Thyroid gland (tissue), 4 donors: ENCODE measurements around the gene UBA1. TPM values are rescaled to one million over a fixed set of nuclear protein-coding genes. Genes with fewer than 3 reads are reported as not detected.

ENCODE experiments used
- DNase-seq, 2 donors: peaks; one replicate each; pipeline ENCODE4 v3.0.0-alpha.2; 2019
- H3K27ac ChIP-seq, 3 donors: fragments of 200-600 bp; sonication (generic); 1 replicate in 2 of 3; 2 replicates in 1 of 3; pipeline ENCODE4 v1.5.1; 2016 to 2019; ENCODE audit warnings: mild to moderate bottlenecking in 1 of 3, moderate library complexity in 1 of 3
- H3K27me3 ChIP-seq: fragments of 200-600 bp; sonication (generic); one replicate; pipeline ENCODE4 v1.5.1; 2019
- H3K36me3 ChIP-seq, 2 donors: fragments of 200-600 bp; sonication (generic); one replicate each; pipeline ENCODE4 v1.5.1; 2016 to 2019
- H3K4me1 ChIP-seq, 2 donors: fragments of 200-600 bp; sonication (generic); one replicate each; pipeline ENCODE4 v1.5.1; 2017 to 2019
- H3K4me3 ChIP-seq, 3 donors: fragments of 200-600 bp; sonication (generic); replicated peaks in 1 of 3; 1 replicate in 2 of 3; 2 replicates in 1 of 3; pipeline ENCODE4 v1.5.1; 2016; ENCODE audit warnings: mild to moderate bottlenecking in 1 of 3
- H3K9me3 ChIP-seq: fragments of 200-600 bp; sonication (generic); one replicate; pipeline ENCODE4 v1.5.1; 2017
- POLR2A ChIP-seq, 2 donors: fragments of 450-650 bp; IDR thresholded peaks; one replicate each; pipeline ENCODE4 v1.6.1; 2017; ENCODE audit warnings: antibody characterized with exemption in 2 of 2, mild to moderate bottlenecking in 2 of 2, moderate library complexity in 1 of 2
- WGBS, 2 donors: methylation state at CpG; one replicate each; pipeline ENCODE4 v1.1.5; 2017; 5-methylcytosine and 5-hydroxymethylcytosine counted together
- intact Hi-C: fragments of 100-400 bp; cut with DNase I; formaldehyde crosslinking; loops from one replicate; pipeline ENCODE4 v1.15.1; 2023
- total RNA-seq, 4 donors: library from RNA; depleted of rRNA; stranded (reverse); fragments of >200 nt; gene quantifications; one replicate each; pipeline ENCODE4 v1.2.3, GENCODE V29; 2016
- TF ChIP-seq, protein P1 (sequence below), 6 experiments: fragments of 200-600 bp in 3 of 6; fragments of 450-650 bp in 3 of 6; sonication (generic) in 3 of 6; IDR thresholded peaks; one replicate each; pipeline ENCODE4 v1.5.1; 2016 to 2019; ENCODE audit warnings: antibody characterized with exemption in 6 of 6, mild to moderate bottlenecking in 2 of 6, inconsistent platforms in 1 of 6, moderate library complexity in 1 of 6

The UBA1 gene
- total RNA-seq, 4 donors from 2014 or later = 159 to 293 (median 201) TPM

DNA sequence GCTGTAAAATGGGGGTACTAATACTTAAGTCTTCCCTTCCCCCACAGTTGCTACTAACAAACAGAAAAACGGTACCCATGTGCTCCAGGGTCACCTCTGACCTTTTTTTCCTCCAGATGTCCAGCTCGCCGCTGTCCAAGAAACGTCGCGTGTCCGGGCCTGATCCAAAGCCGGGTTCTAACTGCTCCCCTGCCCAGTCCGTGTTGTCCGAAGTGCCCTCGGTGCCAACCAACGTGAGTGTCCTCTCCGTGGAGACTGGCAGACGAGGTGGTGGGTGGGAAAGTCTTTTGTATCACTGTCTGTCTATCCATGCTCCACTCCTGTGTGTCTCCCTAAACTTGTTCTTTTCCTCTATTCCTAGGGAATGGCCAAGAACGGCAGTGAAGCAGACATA lies 5.1 kb downstream of the UBA1 start:
- Histone ChIP-seq H3K27ac (no peak overlapping the region), H3K4me3 (no peak overlapping the region), H3K9me3 (no peaks in the 10 kb centered on the region), H3K4me1 (peaks cover 32 to 49% of the 10 kb centered on the region in 2 donors), H3K36me3 (peaks cover 51 to 53% of the 10 kb centered on the region in 2 donors), H3K27me3 (no peaks in the 10 kb centered on the region)
- TF ChIP-seq, protein P1, sequence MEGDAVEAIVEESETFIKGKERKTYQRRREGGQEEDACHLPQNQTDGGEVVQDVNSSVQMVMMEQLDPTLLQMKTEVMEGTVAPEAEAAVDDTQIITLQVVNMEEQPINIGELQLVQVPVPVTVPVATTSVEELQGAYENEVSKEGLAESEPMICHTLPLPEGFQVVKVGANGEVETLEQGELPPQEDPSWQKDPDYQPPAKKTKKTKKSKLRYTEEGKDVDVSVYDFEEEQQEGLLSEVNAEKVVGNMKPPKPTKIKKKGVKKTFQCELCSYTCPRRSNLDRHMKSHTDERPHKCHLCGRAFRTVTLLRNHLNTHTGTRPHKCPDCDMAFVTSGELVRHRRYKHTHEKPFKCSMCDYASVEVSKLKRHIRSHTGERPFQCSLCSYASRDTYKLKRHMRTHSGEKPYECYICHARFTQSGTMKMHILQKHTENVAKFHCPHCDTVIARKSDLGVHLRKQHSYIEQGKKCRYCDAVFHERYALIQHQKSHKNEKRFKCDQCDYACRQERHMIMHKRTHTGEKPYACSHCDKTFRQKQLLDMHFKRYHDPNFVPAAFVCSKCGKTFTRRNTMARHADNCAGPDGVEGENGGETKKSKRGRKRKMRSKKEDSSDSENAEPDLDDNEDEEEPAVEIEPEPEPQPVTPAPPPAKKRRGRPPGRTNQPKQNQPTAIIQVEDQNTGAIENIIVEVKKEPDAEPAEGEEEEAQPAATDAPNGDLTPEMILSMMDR (IDR thresholded peaks at IDR 0.05) = no peak
- TF ChIP-seq POLR2A (IDR thresholded peaks at IDR 0.05) = no peak
- no peak for DNase-seq
- intact Hi-C loops = no loop called here
- 84% methylated on average over 13 to 15 of the region's 15 CpGs for WGBS, 2 donors

DNA sequence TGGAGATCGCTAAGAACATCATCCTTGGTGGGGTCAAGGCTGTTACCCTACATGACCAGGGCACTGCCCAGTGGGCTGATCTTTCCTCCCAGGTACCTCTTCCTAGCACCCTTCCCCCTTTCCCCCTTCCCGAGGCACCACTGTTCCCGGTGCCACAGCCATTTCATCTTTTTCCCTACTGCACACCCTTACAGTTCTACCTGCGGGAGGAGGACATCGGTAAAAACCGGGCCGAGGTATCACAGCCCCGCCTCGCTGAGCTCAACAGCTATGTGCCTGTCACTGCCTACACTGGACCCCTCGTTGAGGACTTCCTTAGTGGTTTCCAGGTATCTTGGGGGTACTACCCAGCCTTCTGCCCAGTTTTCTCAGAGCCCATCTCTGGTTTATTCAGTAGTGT lies 5.7 kb downstream of the UBA1 start:
- no peak overlapping the region for H3K27ac ChIP-seq
- peaks cover 32 to 49% of the 10 kb centered on the region in 2 donors for H3K4me1 ChIP-seq
- no peak for TF ChIP-seq POLR2A (IDR thresholded peaks at IDR 0.05)
- TF ChIP-seq, protein P1 (IDR thresholded peaks at IDR 0.05) = no peak
- DNase-seq = no peak
- no peak overlapping the region for H3K4me3 ChIP-seq
- intact Hi-C loops = no loop called here
- 92 to 94% methylated on average over 8 to 10 of the region's 10 CpGs for WGBS, 2 donors
- H3K36me3 ChIP-seq = peaks cover 53 to 57% of the 10 kb centered on the region in 2 donors
- H3K27me3 ChIP-seq = no peaks in the 10 kb centered on the region
- H3K9me3 ChIP-seq = no peaks in the 10 kb centered on the region

DNA sequence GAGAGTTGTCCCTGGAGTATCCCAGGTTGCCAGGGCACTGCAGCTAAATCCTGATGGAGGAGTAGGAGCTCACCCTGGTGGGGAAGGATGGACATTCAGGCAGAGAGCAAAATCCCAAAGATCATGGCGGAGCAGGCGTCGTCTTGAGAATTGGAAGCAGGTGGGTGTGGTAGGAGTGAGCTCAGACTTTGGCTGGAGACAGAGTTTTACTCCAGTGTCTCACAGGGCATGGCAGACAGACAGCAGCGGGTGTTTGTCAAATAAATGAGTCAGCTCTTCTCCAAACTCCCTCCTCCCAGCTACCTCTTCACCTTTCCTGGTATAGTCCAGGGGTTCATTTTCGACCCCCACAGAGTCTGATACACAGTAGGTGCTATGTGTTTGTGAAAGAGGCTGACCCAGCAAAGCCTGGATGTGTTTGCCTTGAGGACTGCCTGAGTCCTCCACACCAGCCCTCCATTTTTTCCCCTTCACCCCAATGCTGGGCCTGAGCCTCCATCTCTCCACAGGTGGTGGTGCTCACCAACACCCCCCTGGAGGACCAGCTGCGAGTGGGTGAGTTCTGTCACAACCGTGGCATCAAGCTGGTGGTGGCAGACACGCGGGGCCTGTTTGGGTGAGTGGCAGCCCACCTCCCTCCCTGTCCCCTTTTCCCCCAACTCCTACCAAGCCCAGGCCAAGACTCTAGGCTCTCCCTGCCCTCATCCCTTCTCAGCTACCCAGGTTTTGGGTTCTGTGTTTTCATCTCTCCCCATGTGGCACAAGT lies 6.9 kb downstream of the UBA1 start:
- WGBS, 2 donors = 81% methylated on average over 5 of the region's 9 CpGs
- TF ChIP-seq POLR2A (IDR thresholded peaks at IDR 0.05) = no peak
- TF ChIP-seq, protein P1 (IDR thresholded peaks at IDR 0.05) = no peak
- intact Hi-C loops = no loop called here

DNA sequence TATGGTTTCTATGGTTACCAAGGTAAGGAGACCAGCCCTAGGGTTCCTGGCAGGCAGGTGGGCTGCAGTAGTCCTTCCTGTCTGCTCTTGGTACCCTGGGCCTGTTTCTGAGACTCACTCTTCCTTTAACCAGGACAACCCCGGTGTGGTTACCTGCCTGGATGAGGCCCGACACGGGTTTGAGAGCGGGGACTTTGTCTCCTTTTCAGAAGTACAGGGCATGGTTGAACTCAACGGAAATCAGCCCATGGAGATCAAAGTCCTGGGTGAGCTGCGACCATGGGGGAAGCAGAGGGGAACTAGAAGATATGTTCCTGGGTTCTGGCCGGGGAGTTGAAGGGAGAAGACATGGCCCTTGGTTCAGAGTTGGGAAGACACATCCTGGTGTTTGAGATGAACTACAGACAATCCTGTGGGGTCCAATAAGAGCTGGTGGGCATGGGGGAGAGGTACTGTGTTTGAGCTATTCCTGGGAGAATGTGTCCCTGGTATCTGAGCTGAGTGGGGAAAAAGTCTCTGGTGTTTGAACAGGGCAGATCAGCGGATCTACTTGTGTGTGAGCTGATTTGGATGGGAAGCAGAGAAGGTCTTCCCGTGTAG lies 7.8 kb downstream of the UBA1 start:
- H3K27me3 ChIP-seq = no peaks in the 10 kb centered on the region
- H3K9me3 ChIP-seq = no peaks in the 10 kb centered on the region
- H3K27ac ChIP-seq = peak overlapping the region in 2 of 3 donors; percentile 41
- peaks cover 63 to 79% of the 10 kb centered on the region in 2 donors for H3K36me3 ChIP-seq
- H3K4me3 ChIP-seq = no peak overlapping the region
- TF ChIP-seq, protein P1 (IDR thresholded peaks at IDR 0.05) = no peak
- TF ChIP-seq POLR2A (IDR thresholded peaks at IDR 0.05) = no peak
- DNase-seq = no peak
- intact Hi-C loops = no loop called here
- WGBS, 2 donors = 81 to 100% methylated on average over 4 of the region's 9 CpGs
- peaks cover 11 to 28% of the 10 kb centered on the region in 2 donors for H3K4me1 ChIP-seq

More for the DNA sequence above, 6.9 kb downstream of the UBA1 start:
- H3K36me3 ChIP-seq = peaks cover 54 to 70% of the 10 kb centered on the region in 2 donors
- peaks cover 20 to 36% of the 10 kb centered on the region in 2 donors for H3K4me1 ChIP-seq
- no peaks in the 10 kb centered on the region for H3K27me3 ChIP-seq
- DNase-seq = no peak
- H3K27ac ChIP-seq = peak overlapping the region in 2 of 3 donors; percentile 41
- no peaks in the 10 kb centered on the region for H3K9me3 ChIP-seq
- no peak overlapping the region for H3K4me3 ChIP-seq

DNA sequence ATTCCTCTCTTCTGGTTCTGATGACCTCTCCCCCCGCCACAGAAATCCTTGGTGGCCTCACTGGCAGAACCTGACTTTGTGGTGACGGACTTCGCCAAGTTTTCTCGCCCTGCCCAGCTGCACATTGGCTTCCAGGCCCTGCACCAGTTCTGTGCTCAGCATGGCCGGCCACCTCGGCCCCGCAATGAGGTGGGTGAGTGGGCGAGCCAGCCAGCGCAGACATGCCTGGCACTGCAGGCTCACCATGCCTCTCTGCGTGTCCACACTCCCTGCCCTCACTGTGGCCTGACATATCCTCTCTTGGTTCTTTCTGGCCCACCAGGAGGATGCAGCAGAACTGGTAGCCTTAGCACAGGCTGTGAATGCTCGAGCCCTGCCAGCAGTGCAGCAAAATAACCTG lies 8.7 kb downstream of the UBA1 start:
- peaks cover 67 to 88% of the 10 kb centered on the region in 2 donors for H3K36me3 ChIP-seq
- TF ChIP-seq, protein P1 (IDR thresholded peaks at IDR 0.05) = no peak
- no peak for TF ChIP-seq POLR2A (IDR thresholded peaks at IDR 0.05)
- H3K4me3 ChIP-seq = no peak overlapping the region
- H3K27ac ChIP-seq = peak overlapping the region in 2 of 3 donors; percentile 41 to 60
- peaks cover 4 to 19% of the 10 kb centered on the region in 2 donors for H3K4me1 ChIP-seq
- H3K9me3 ChIP-seq = no peaks in the 10 kb centered on the region
- DNase-seq = no peak
- H3K27me3 ChIP-seq = no peaks in the 10 kb centered on the region
- WGBS, 2 donors = 93 to 95% methylated on average over 4 to 6 of the region's 11 CpGs
- intact Hi-C loops = no loop called here
